Kidney (tissue), 14 donors: Measurements from ENCODE around the gene TSC22D3. TPM values are rescaled to one million over a fixed set of nuclear protein-coding genes. Genes with fewer than 3 reads are reported as not detected.

Source experiments
- DNase-seq, 5 donors: peaks; one replicate each; pipeline ENCODE4 v3.0.0-alpha.2; 2013 to 2020
- FAIRE-seq: peaks from 2 replicates; lab custom pipeline; 2012; peaks lifted over from hg19 to GRCh38; lab: Jason Lieb, UNC
- H3K27ac ChIP-seq, 2 donors: one replicate each; pipeline ENCODE4 v1.7.0; 2013; ENCODE audit warnings: low read depth in 2 of 2, low read length in 2 of 2, inconsistent platforms in 1 of 2
- H3K27me3 ChIP-seq: one replicate; pipeline ENCODE4 v1.7.1; 2013; ENCODE audit warnings: low read length, inconsistent platforms; ENCODE audit not compliant: control insufficient read depth, insufficient read depth
- H3K36me3 ChIP-seq, 3 donors: one replicate each; pipeline versions ENCODE4 v1.7.0 to v1.7.1; 2013; ENCODE audit warnings: low read length in 3 of 3, control low read depth in 1 of 3, inconsistent platforms in 1 of 3; ENCODE audit not compliant: insufficient read depth in 3 of 3, control insufficient read depth in 2 of 3
- H3K4me1 ChIP-seq, 3 donors: one replicate each; pipeline versions ENCODE4 v1.7.0 to v1.7.1; 2013; ENCODE audit warnings: low read length in 3 of 3, inconsistent platforms in 1 of 3, low read depth in 1 of 3; ENCODE audit not compliant: control insufficient read depth in 2 of 3, insufficient read depth in 2 of 3
- H3K4me3 ChIP-seq, 3 donors: one replicate each; pipeline versions ENCODE4 v1.7.0 to v1.8.1; 2013; ENCODE audit warnings: low read length in 3 of 3, control low read depth in 1 of 3, inconsistent platforms in 1 of 3
- H3K9ac ChIP-seq, 3 donors: one replicate each; pipeline versions ENCODE4 v1.7.0 to v1.7.1; 2013; ENCODE audit warnings: low read length in 3 of 3, control low read depth in 1 of 3, inconsistent platforms in 1 of 3
- H3K9me3 ChIP-seq, 3 donors: one replicate each; pipeline versions ENCODE4 v1.7.0 to v1.7.1; 2013; ENCODE audit warnings: low read length in 3 of 3, control low read depth in 1 of 3, inconsistent platforms in 1 of 3; ENCODE audit not compliant: control insufficient read depth in 2 of 3, insufficient read depth in 1 of 3
- intact Hi-C: fragments of 100-400 bp; cut with DNase I; formaldehyde crosslinking; loops from one replicate; pipeline ENCODE4 v1.11.1; 2022
- polyA plus RNA-seq: library from polyadenylated mRNA; stranded (reverse); fragments of 350-450 nt; fragmentation: Illumina TruSeq; extraction: RNeasy Lipid Tissue Mini Kit (QIAGEN cat#74804); gene quantifications from one replicate; pipeline ENCODE4 v1.2.3, GENCODE V29; 2014; ENCODE audit warnings: low read depth, low replicate concordance; ENCODE audit not compliant: insufficient read depth
- total RNA-seq: library from RNA; stranded (reverse); fragmentation: NEBNext Ultra II Directional; extraction: Animal tissue kit (Norgen Biotek cat#: 25700); gene quantifications from one replicate; pipeline ENCODE4 v1.2.1, GENCODE V29; 2021
- TF ChIP-seq, protein P1 (sequence below): IDR thresholded peaks from 3 replicates; pipeline ENCODE4 v1.5.1; 2012; ENCODE audit warnings: mild to moderate bottlenecking, moderate library complexity, borderline replicate concordance; ENCODE audit not compliant: insufficient read depth; ENCODE audit errors: extremely low read depth
- donor health status: control.
- donor health status: control.
- donor health status: control.
- donor health status: control.
- donor health status: control.
- donor health status: DM: yes; HTN: yes; CAD: no.
- donor health status: Normal renal cell carcinoma (clear cell type).

Gene TSC22D3
- total and polyA plus RNA-seq, 2 donors from 2014 or later, result 160 to 320 TPM

GRCh38 chrX:107675823-107676555, 99.6 kb downstream of the TSC22D3 start:
- intact Hi-C loops, result no loop called here
- Histone ChIP-seq H3K36me3 (no peaks in the 10 kb centered on the region), H3K4me1 (peaks cover 5 to 29% (median 22%) of the 10 kb centered on the region in 3 donors), H3K27ac (peak overlapping the region; percentile 91 to 93), H3K4me3 (peak overlapping the region; percentile 20 to 79 (median 64)), H3K27me3 (peaks cover 2% of the 10 kb centered on the region), H3K9me3 (no peaks in the 10 kb centered on the region), H3K9ac (peak overlapping the region in 2 of 3 donors; percentile 58 to 60)
- peak in 2 of 5 donors; percentile 16 to 41 for DNase-seq
- TF ChIP-seq, protein P1, sequence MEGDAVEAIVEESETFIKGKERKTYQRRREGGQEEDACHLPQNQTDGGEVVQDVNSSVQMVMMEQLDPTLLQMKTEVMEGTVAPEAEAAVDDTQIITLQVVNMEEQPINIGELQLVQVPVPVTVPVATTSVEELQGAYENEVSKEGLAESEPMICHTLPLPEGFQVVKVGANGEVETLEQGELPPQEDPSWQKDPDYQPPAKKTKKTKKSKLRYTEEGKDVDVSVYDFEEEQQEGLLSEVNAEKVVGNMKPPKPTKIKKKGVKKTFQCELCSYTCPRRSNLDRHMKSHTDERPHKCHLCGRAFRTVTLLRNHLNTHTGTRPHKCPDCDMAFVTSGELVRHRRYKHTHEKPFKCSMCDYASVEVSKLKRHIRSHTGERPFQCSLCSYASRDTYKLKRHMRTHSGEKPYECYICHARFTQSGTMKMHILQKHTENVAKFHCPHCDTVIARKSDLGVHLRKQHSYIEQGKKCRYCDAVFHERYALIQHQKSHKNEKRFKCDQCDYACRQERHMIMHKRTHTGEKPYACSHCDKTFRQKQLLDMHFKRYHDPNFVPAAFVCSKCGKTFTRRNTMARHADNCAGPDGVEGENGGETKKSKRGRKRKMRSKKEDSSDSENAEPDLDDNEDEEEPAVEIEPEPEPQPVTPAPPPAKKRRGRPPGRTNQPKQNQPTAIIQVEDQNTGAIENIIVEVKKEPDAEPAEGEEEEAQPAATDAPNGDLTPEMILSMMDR, result no peak
- no peak for FAIRE-seq

DNA sequence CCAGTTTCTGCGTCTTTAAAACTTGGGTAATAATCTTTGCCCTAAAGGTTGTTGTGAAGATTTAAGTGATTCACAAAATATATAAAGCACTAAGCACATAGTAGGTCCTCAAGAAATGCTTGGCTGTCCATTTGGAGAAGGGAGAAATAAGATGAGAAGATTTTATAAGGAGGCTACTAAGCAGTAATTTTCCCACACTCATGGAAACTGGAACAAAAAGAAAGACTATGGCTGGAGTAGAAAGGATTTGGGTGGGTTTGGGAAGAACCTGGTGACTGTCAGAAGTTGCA, 100.3 kb downstream of the TSC22D3 start:
- DNase-seq (no peak), FAIRE-seq (no peak)
- peak overlapping the region in 2 of 3 donors; percentile 64 to 79 for H3K4me3 ChIP-seq
- no peaks in the 10 kb centered on the region for H3K9me3 ChIP-seq
- intact Hi-C loops, result no loop called here
- peaks cover 5 to 29% (median 22%) of the 10 kb centered on the region in 3 donors for H3K4me1 ChIP-seq
- TF ChIP-seq, protein P1, result no peak
- peak overlapping the region in 1 of 3 donors; percentile 58 for H3K9ac ChIP-seq
- no peaks in the 10 kb centered on the region for H3K36me3 ChIP-seq
- H3K27ac ChIP-seq, result peak overlapping the region; percentile 81 to 87
- peaks cover 2% of the 10 kb centered on the region for H3K27me3 ChIP-seq

DNA sequence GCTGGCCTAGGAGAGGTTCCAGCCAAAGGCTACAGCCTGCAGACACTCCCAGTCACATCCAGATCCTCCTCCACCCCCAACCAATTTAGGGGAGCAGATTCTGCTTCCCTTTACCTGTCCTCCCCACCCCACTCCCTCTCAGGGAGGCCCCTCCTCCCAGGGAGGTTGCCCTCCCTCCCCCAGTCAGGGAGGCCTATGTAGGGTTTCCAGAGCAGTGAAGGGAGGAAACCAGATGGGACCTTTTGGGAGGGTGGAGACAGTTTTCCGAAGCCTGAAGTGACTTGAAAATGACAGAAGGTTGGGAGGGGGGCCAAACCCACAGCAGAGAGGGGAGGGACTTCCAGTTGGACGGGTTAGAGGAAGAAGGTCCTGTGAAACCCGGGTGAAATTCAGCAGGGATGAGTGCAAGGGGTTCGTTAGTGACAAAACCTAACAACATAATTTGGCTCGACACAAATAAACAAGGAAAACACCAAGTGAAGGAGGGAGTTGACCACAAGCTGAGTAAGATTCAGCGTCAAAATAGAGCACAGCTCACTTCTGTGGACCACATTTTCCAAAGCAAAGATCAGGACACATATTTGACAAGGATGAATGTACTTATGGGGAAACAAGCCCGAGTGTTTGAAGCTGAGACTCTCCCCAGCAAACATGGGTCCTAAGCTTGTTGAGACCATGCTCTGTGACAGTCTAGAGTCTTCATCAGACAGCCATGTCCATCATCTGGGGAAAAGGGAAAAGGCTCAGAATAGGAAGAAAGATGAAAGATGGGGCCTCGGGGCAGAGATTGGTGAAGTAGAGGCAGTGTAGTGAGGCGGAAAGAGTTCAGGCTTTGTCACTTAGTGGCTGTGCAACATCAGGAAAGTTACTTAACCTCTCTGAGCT, 100.9 kb downstream of the TSC22D3 start:
- Histone ChIP-seq H3K9me3 (no peaks in the 10 kb centered on the region), H3K27me3 (peaks cover 2% of the 10 kb centered on the region), H3K9ac (peak overlapping the region in 1 of 3 donors; percentile 58), H3K36me3 (no peaks in the 10 kb centered on the region), H3K4me1 (peaks cover 5 to 29% (median 22%) of the 10 kb centered on the region in 3 donors), H3K4me3 (peak overlapping the region in 2 of 3 donors; percentile 28 to 29), H3K27ac (peak overlapping the region; percentile 81 to 87)
- peak in 4 of 5 donors; percentile 24 to 86 (median 51) for DNase-seq
- TF ChIP-seq, protein P1, result no peak
- intact Hi-C loops, result no loop called here
- FAIRE-seq, result no peak
